ENCODE results near the gene BDNF.

Gene BDNF

GRCh38 chr11:27626938-27627586 is 73.2 kb downstream of the BDNF start:
- no peak for DNase-seq (ENCODE audit: low read depth in 2 of 3, low spot score in 1 of 3)

- no peak for DNase-seq (ENCODE audit: low read depth in 2 of 3, low spot score in 1 of 3)
These were observed 73.9 kb downstream of the BDNF start for GRCh38 chr11:27626269-27626937.

GRCh38 chr11:27625347-27625912 is 74.8 kb downstream of the BDNF start:
- no peak for DNase-seq (ENCODE audit: low read depth in 2 of 3, low spot score in 1 of 3)

- no peak for DNase-seq (ENCODE audit: low read depth in 2 of 3, low spot score in 1 of 3)
These were observed 76.2 kb downstream of the BDNF start for GRCh38 chr11:27623945-27624523.

DNA sequence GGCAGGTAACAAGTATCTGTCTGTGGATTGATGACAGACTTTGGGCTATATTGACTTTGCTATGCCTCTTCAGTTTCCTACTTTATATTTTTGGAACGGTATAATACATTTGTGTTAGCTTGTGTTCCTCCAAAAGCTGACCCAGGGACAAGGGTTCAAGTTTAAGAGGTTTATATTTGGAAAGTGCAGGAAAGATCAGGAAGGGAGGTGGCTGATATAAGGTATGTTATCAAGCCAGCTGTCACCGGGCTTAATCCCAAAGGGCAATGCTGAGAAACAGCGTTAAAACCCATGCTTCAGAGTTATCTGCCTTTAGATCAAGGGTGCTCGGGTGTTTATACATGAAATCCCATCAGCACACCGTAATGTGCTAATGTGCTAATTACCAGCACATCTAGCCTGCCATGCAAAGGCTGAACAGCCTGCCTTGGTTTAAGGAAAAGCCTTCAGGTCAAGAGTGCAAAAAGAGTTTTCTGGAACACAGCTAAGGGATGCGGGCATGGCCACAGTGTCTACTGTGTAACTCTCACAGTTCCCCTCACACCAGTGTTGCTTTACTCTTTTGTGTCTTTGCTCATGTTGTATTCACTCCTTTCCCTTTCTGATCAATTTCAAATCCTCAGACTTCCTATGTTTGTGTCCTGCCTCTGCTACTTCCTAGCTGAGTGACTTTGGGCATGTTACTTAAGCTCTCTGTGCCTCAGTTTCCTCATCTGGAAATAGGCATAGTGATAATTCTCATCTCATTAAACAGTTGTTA is 77.5 kb downstream of the BDNF start:
- DNase-seq (ENCODE audit: low read depth in 2 of 3, low spot score in 1 of 3), result no peak

- no peak for DNase-seq (ENCODE audit: low read depth in 2 of 3, low spot score in 1 of 3)
These were observed 78.7 kb downstream of the BDNF start for GRCh38 chr11:27621405-27622161.

GRCh38 chr11:27619763-27620335 is 80.4 kb downstream of the BDNF start:
- DNase-seq (ENCODE audit: low read depth in 2 of 3, low spot score in 1 of 3), result no peak

DNA sequence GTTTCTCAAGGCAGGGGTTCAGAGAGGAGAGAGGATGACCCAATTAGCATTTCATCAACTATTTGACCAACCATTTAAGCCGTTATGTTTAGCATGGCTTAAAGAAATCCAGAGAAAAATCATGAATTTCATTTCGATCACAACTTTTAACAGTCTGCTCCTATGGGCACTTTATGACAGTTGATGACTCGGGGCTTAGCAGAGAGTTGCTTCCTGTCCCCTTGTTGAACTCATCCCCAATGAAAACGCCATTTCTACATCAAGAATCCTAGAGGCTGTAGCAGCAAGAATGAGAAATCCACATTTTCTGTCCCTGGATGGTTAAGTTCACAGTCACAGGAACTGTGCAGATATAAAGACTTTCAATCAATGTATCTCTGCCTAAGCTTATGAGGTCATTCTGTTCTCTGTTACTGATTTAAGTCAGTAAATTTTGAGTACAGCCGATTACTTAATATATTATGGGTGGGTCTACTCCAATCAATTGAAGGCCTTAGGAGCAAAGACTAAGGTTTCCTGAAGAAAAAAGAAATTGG is 81.1 kb downstream of the BDNF start:
- DNase-seq (ENCODE audit: low read depth in 2 of 3, low spot score in 1 of 3), result no peak

DNA sequence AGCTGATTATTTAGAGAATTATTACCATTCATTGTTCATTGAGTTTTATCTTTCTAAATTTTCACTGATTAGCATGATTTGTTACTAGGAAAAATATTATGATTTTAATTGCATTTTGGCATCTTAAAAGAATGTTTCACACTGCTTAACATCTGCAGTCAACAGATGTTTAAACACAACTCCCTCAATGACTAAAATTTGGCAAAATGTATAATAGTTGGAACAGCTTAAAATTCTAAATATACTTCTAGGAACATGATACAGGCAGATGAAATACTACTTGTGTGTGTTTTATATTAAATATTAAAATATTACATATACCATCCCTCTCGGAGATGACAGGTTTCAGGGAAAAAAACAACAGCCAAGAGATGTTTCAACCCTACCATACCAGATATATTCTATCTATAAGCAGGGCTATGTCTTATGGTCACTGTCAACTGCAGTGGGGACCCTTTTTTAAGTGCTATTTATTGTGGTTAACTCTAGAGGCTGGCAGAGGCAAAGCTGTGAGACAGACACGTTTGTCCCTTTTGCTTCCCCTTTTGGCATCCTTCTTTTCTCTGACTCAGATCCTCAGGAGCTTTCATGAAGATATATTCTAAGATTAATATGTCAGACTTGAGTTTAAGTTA is 81.9 kb downstream of the BDNF start:
- no peak for DNase-seq (ENCODE audit: low read depth in 2 of 3, low spot score in 1 of 3)

DNA sequence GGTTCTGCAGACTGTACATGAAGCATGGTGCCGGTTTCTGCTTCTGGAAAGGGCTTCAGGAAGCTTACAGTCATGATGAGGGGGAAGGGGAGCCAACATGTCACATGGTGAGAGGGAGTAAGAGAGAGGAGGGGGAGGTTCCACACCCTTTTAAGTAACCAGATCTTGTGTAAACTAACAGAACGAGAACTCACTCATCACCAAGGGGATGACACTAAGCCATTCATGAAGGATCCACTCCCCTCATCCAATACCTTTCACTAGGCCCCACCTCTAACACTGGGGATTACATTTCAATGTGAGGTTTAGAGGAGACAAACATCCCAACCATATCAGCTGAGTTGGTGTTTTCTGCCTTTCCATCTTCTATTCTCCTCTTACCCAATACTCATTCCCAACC is 83.5 kb downstream of the BDNF start:
- no peak for DNase-seq (ENCODE audit: low read depth in 2 of 3, low spot score in 1 of 3)

DNA sequence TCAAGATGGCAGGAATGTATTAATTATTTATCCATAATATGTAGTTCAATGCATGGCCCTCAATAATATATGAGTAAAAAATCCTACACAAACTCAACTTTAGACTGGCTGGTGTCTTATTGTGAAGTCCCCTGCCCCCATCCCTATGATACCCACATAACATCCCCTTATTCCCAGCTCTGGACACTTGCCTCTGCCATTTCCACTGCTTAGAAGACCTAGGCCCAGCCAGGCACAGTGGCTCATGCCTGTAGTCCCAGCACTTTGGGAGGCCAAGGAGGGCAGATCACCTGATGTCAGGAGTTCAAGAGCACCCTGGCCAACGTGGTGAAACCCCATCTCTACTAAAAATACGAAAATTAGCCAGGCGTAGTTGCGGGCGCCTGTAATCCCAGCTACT is 84.4 kb downstream of the BDNF start:
- no peak for DNase-seq (ENCODE audit: low read depth in 2 of 3, low spot score in 1 of 3)

DNA sequence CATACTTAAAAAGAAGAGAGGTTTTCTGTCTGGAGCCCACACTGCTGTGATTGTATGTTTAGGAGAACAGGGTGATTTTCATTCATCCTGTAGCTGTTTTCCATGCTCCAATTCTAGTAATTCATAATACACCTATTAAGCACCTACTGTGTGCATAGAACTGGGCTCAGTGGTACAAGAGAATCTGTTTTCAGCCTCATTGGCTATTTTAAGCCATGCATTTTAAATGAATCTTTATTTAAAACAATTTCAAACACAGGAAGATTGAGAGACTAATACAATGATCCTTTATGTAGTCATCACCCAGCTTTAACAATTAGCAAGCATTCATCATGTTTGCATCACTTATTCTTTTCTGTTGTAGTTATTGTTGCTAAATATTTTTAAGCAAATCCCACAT is 86.2 kb downstream of the BDNF start:
- DNase-seq (ENCODE audit: low read depth in 2 of 3, low spot score in 1 of 3), result no peak

- no peak for DNase-seq (ENCODE audit: low read depth in 2 of 3, low spot score in 1 of 3)
These were observed 87.0 kb downstream of the BDNF start for GRCh38 chr11:27612932-27613880.

DNA sequence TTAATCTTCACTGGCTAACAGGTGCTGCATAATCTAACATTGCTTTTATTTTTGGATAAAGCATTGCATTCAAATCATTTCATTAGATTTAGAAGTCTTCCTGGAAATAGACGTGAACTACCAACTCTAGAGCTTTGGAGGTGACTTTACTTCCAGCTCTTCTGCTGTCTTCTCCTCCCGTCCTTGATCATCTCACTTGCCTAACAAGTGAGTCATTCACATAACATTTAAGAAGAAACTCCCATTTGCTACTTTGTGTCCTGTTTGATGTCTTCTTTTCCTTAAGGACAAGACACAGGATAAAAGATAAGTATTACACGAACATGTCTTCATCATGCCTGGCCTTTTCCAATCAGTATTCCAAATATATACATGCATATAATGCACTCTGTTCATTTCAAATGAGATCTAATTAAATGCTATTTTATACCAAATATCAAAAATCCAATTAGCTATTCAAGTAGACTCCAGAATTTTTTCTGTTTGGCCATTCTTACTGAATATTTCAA is 88.3 kb downstream of the BDNF start:
- DNase-seq (ENCODE audit: low read depth in 2 of 3, low spot score in 1 of 3), result no peak

DNA sequence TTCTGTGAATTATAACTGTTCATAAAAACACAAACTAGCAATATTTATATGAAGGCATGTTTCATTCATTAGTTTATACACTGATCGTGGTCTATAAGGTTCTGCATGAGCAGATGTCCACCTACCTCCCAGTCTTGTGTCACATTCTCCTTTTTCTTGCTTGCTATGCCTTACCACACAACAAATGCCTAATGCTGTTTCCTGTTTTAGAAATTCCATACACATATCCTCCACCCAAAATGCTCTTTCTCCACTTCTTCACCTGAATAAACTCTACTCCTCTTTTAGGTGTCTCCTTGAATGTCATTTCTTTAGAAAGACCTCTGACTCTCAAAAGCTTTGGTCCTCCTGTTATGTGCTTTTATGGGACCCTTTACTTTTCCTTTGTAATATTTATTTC is 88.9 kb downstream of the BDNF start:
- no peak for DNase-seq (ENCODE audit: low read depth in 2 of 3, low spot score in 1 of 3)

GRCh38 chr11:27610946-27611345 is 89.3 kb downstream of the BDNF start:
- no peak for DNase-seq (ENCODE audit: low read depth in 2 of 3, low spot score in 1 of 3)

- DNase-seq (ENCODE audit: low read depth in 2 of 3, low spot score in 1 of 3), result no peak
These were observed 90.0 kb downstream of the BDNF start for GRCh38 chr11:27610280-27610679.

GRCh38 chr11:27608951-27609350 is 91.3 kb downstream of the BDNF start:
- no peak for DNase-seq (ENCODE audit: low read depth in 2 of 3, low spot score in 1 of 3)

GRCh38 chr11:27605422-27605821 is 94.8 kb downstream of the BDNF start:
- DNase-seq (ENCODE audit: low read depth in 2 of 3, low spot score in 1 of 3), result no peak
